ENCODE results near the gene THRB. TPM values are rescaled to one million over a fixed set of nuclear protein-coding genes. Genes with fewer than 3 reads are reported as not detected.

THRB gene
- total and polyA plus RNA-seq, 7 experiments from 2014 or later, result 0.05 to 1.0 (median 0.16) TPM; not detected in 4

- ATAC-seq, result no peak
- H3K27ac ChIP-seq (ENCODE audit: low read depth, low read length), result no peak overlapping the region
- ChIA-PET CTCF (no interaction called here), POLR2A (no interaction called here)
- H3K4me3 Mint-ChIP-seq, result no peak overlapping the region
- H3K27ac Mint-ChIP-seq, result no peak overlapping the region
- no peak overlapping the region for H3K4me3 ChIP-seq (ENCODE audit: low read length)
- H3K36me3 ChIP-seq (ENCODE audit: control insufficient read depth in 2 of 3, insufficient read depth in 3 of 3, low read length in 3 of 3), result no peaks in the 10 kb centered on the region
- intact Hi-C loops (cut with micrococcal nuclease), result no loop called here
- H3K9me3 Mint-ChIP-seq, result peaks cover 0 to 9% (median 2%) of the 10 kb centered on the region in 11 donors
- H3K9me3 ChIP-seq (ENCODE audit: control insufficient read depth in 2 of 3, low read length in 3 of 3), result no peaks in the 10 kb centered on the region
- H3K4me1 ChIP-seq (ENCODE audit: control insufficient read depth in 2 of 2, insufficient read depth in 2 of 2, low read length in 2 of 2), result no peaks in the 10 kb centered on the region
- no peaks in the 10 kb centered on the region for H3K36me3 Mint-ChIP-seq
- no peaks in the 10 kb centered on the region for H3K27me3 ChIP-seq (ENCODE audit: control insufficient read depth in 2 of 2, insufficient read depth in 2 of 2, low read length in 2 of 2)
- DNase-seq, result no peak
- H3K4me1 Mint-ChIP-seq, result peaks cover 0 to 1% (median 0%) of the 10 kb centered on the region in 7 donors
- H3K27me3 Mint-ChIP-seq, result peaks cover 0 to 3% (median 0%) of the 10 kb centered on the region in 5 donors
These were observed 99.9 kb downstream of the THRB start for GRCh38 chr3:24394754-24395153.

GRCh38 chr3:24393316-24393715 lies 101.3 kb downstream of the THRB start:
- no peaks in the 10 kb centered on the region for H3K36me3 Mint-ChIP-seq
- Histone ChIP-seq H3K4me3 (ENCODE audit: low read length) (no peak overlapping the region), H3K27me3 (ENCODE audit: control insufficient read depth in 2 of 2, insufficient read depth in 2 of 2, low read length in 2 of 2) (no peaks in the 10 kb centered on the region), H3K36me3 (ENCODE audit: control insufficient read depth in 2 of 3, insufficient read depth in 3 of 3, low read length in 3 of 3) (no peaks in the 10 kb centered on the region), H3K4me1 (ENCODE audit: control insufficient read depth in 2 of 2, insufficient read depth in 2 of 2, low read length in 2 of 2) (no peaks in the 10 kb centered on the region), H3K27ac (ENCODE audit: low read depth, low read length) (no peak overlapping the region), H3K9me3 (ENCODE audit: control insufficient read depth in 2 of 3, low read length in 3 of 3) (no peaks in the 10 kb centered on the region)
- no peak overlapping the region for H3K4me3 Mint-ChIP-seq
- no peak overlapping the region for H3K27ac Mint-ChIP-seq
- H3K27me3 Mint-ChIP-seq, result peaks cover 0 to 3% (median 0%) of the 10 kb centered on the region in 5 donors
- CTCF ChIA-PET, result no interaction called here
- ATAC-seq, result no peak
- H3K9me3 Mint-ChIP-seq, result peaks cover 0 to 9% (median 2%) of the 10 kb centered on the region in 11 donors
- DNase-seq, result no peak
- H3K4me1 Mint-ChIP-seq, result peaks cover 0 to 1% (median 0%) of the 10 kb centered on the region in 7 donors
- POLR2A ChIA-PET, result no interaction called here
- intact Hi-C loops (cut with micrococcal nuclease), result no loop called here

- ChIA-PET POLR2A (no interaction called here), CTCF (no interaction called here)
- peaks cover 0 to 3% (median 0%) of the 10 kb centered on the region in 11 donors for H3K9me3 Mint-ChIP-seq
- H3K27me3 ChIP-seq (ENCODE audit: control insufficient read depth in 2 of 2, insufficient read depth in 2 of 2, low read length in 2 of 2), result no peaks in the 10 kb centered on the region
- H3K4me3 ChIP-seq (ENCODE audit: low read length), result no peak overlapping the region
- H3K36me3 ChIP-seq (ENCODE audit: control insufficient read depth in 2 of 3, insufficient read depth in 3 of 3, low read length in 3 of 3), result no peaks in the 10 kb centered on the region
- no peaks in the 10 kb centered on the region for H3K4me1 ChIP-seq (ENCODE audit: control insufficient read depth in 2 of 2, insufficient read depth in 2 of 2, low read length in 2 of 2)
- H3K4me3 Mint-ChIP-seq, result no peak overlapping the region
- no peaks in the 10 kb centered on the region for H3K9me3 ChIP-seq (ENCODE audit: control insufficient read depth in 2 of 3, low read length in 3 of 3)
- ATAC-seq (no peak), DNase-seq (no peak)
- H3K27ac Mint-ChIP-seq, result no peak overlapping the region
- peaks cover 0 to 3% (median 0%) of the 10 kb centered on the region in 5 donors for H3K27me3 Mint-ChIP-seq
- H3K36me3 Mint-ChIP-seq, result no peaks in the 10 kb centered on the region
- intact Hi-C loops (cut with micrococcal nuclease), result no loop called here
- no peak overlapping the region for H3K27ac ChIP-seq (ENCODE audit: low read depth, low read length)
- H3K4me1 Mint-ChIP-seq, result no peaks in the 10 kb centered on the region
These were observed 104.2 kb downstream of the THRB start for GRCh38 chr3:24390169-24391130.

- Mint-ChIP-seq H3K4me3 (no peak overlapping the region), H3K27ac (no peak overlapping the region), H3K27me3 (peaks cover 0 to 3% (median 0%) of the 10 kb centered on the region in 5 donors), H3K4me1 (no peaks in the 10 kb centered on the region), H3K36me3 (no peaks in the 10 kb centered on the region), H3K9me3 (peaks cover 0 to 3% (median 0%) of the 10 kb centered on the region in 11 donors)
- Histone ChIP-seq H3K27me3 (ENCODE audit: control insufficient read depth in 2 of 2, insufficient read depth in 2 of 2, low read length in 2 of 2) (no peaks in the 10 kb centered on the region), H3K27ac (ENCODE audit: low read depth, low read length) (no peak overlapping the region), H3K4me3 (ENCODE audit: low read length) (no peak overlapping the region), H3K4me1 (ENCODE audit: control insufficient read depth in 2 of 2, insufficient read depth in 2 of 2, low read length in 2 of 2) (no peaks in the 10 kb centered on the region), H3K9me3 (ENCODE audit: control insufficient read depth in 2 of 3, low read length in 3 of 3) (no peaks in the 10 kb centered on the region), H3K36me3 (ENCODE audit: control insufficient read depth in 2 of 3, insufficient read depth in 3 of 3, low read length in 3 of 3) (no peaks in the 10 kb centered on the region)
- ATAC-seq (no peak), DNase-seq (no peak)
- ChIA-PET CTCF (no interaction called here), POLR2A (interaction anchor here (0.5 kb wide), 1 partner anchor 170 kb away, joined by 3 read pairs; no protein-coding TSS in a partner anchor)
- intact Hi-C loops (cut with micrococcal nuclease), result no loop called here
These were observed 105.3 kb downstream of the THRB start for GRCh38 chr3:24389108-24390090.

GRCh38 chr3:24388611-24389010 lies 106.0 kb downstream of the THRB start:
- no peak overlapping the region for H3K27ac Mint-ChIP-seq
- intact Hi-C loops (cut with micrococcal nuclease), result no loop called here
- H3K27ac ChIP-seq (ENCODE audit: low read depth, low read length), result no peak overlapping the region
- H3K4me3 Mint-ChIP-seq, result no peak overlapping the region
- CTCF ChIA-PET, result no interaction called here
- no peaks in the 10 kb centered on the region for H3K36me3 ChIP-seq (ENCODE audit: control insufficient read depth in 2 of 3, insufficient read depth in 3 of 3, low read length in 3 of 3)
- H3K36me3 Mint-ChIP-seq, result no peaks in the 10 kb centered on the region
- H3K4me3 ChIP-seq (ENCODE audit: low read length), result no peak overlapping the region
- H3K9me3 Mint-ChIP-seq, result peaks cover 0 to 3% (median 0%) of the 10 kb centered on the region in 11 donors
- POLR2A ChIA-PET, result interaction anchor here (0.5 kb wide), 1 partner anchor 169 kb away, joined by 3 read pairs; no protein-coding TSS in a partner anchor
- H3K27me3 Mint-ChIP-seq, result peaks cover 0 to 3% (median 0%) of the 10 kb centered on the region in 5 donors
- no peaks in the 10 kb centered on the region for H3K4me1 ChIP-seq (ENCODE audit: control insufficient read depth in 2 of 2, insufficient read depth in 2 of 2, low read length in 2 of 2)
- no peaks in the 10 kb centered on the region for H3K9me3 ChIP-seq (ENCODE audit: control insufficient read depth in 2 of 3, low read length in 3 of 3)
- H3K27me3 ChIP-seq (ENCODE audit: control insufficient read depth in 2 of 2, insufficient read depth in 2 of 2, low read length in 2 of 2), result no peaks in the 10 kb centered on the region
- H3K4me1 Mint-ChIP-seq, result no peaks in the 10 kb centered on the region
- ATAC-seq (no peak), DNase-seq (no peak)

- no peak for DNase-seq
- Histone ChIP-seq H3K9me3 (ENCODE audit: control insufficient read depth in 2 of 3, low read length in 3 of 3) (no peaks in the 10 kb centered on the region), H3K27me3 (ENCODE audit: control insufficient read depth in 2 of 2, insufficient read depth in 2 of 2, low read length in 2 of 2) (no peaks in the 10 kb centered on the region), H3K4me3 (ENCODE audit: low read length) (no peak overlapping the region), H3K36me3 (ENCODE audit: control insufficient read depth in 2 of 3, insufficient read depth in 3 of 3, low read length in 3 of 3) (no peaks in the 10 kb centered on the region), H3K4me1 (ENCODE audit: control insufficient read depth in 2 of 2, insufficient read depth in 2 of 2, low read length in 2 of 2) (no peaks in the 10 kb centered on the region), H3K27ac (ENCODE audit: low read depth, low read length) (no peak overlapping the region)
- no peaks in the 10 kb centered on the region for H3K36me3 Mint-ChIP-seq
- intact Hi-C loops (cut with micrococcal nuclease), result no loop called here
- H3K27ac Mint-ChIP-seq, result no peak overlapping the region
- no peaks in the 10 kb centered on the region for H3K4me1 Mint-ChIP-seq
- H3K27me3 Mint-ChIP-seq, result peaks cover 0 to 3% (median 0%) of the 10 kb centered on the region in 5 donors
- peaks cover 0 to 3% (median 0%) of the 10 kb centered on the region in 11 donors for H3K9me3 Mint-ChIP-seq
- H3K4me3 Mint-ChIP-seq, result no peak overlapping the region
- ATAC-seq, result no peak
- POLR2A ChIA-PET, result no interaction called here
- CTCF ChIA-PET, result no interaction called here
These were observed 106.5 kb downstream of the THRB start for GRCh38 chr3:24388159-24388558.

All from naive thymus-derived CD4-positive, alpha-beta T cell (primary cell).